ENCODE results near the gene GARIN5B.

GARIN5B gene

DNA sequence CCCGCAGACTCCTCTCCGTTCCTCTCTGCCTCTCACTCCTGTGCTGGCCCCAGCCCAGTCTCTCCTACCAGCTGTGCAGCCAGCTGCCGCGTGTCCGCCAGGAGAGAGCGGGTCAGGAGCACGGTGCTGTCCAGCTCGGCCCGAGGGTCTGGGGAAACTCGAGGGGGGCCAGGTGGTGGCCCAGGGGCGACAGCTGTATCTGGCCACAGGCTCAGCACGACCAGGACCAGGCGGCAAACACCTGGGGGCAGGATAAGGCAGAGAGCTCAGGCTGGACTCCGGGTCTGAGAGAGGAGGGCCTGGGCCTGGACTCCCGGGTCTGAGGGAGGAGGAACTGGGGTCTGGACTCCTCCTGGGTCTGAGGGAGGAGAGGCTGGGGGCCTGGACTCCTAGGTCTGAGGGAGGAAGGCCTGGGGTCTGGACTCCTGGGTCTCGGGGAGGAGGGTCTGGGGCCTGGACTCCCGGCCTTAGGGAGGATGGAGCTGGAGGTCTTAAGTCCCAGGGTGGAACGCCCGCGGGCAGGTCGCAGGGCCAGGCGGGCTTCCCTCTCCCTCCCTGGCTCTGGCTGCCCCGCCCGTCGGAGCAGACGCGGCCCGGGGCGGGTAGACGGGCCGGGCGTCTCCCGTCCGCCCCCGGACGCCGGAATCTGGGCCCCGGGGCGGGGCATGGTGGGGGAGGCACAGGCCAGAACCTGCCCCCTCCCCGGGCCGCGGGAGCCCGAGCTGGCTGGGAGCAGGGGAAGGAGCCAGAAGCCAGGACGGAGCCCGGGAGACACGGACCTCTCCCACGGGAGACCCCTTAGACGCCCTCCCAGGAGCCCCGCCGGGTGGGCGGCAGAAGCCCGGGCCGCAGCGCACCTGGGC, 5.9 kb upstream of the GARIN5B start:
- DNase-seq, result no peak

DNA sequence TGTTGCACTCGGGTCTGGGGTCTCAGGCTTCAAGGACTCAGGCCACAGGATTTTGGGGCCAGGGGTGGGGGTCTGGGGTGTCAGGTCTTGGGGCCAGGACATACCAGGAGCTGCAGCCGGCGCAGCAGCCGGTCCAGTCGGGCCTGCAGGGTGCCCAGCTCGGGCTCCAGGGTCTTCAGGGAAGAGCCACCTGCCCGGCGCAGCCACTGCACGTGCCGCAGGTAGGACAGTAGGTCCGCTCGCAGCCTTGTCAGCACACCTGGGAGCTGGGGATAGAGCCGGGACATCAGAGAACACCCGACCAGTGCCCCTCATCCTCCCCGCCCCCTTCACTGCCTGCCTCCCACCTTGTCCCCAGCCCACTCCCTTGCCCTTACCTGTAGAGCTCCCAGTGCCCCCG, 5.0 kb upstream of the GARIN5B start:
- no peak for DNase-seq

DNA sequence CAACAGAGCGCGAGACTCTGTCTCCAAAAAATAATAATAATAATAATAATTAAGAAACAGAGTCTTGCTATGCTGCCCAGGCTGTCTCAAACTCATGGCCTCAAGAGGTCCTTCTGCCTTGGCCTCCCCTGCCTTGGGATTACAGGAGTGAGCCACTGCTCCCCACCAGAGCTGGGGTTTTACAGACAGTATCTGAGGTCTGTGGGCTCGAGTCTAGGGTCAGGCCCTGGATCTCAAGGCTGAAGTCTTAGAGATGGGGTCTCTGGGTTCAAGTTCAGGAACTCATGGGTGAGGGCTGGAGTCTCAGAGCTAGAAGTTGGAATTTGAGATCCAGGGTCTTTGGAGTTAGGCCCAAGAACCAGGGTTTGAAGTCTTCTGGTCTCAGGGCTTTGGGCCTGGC, 3.7 kb upstream of the GARIN5B start:
- DNase-seq, result no peak

DNA sequence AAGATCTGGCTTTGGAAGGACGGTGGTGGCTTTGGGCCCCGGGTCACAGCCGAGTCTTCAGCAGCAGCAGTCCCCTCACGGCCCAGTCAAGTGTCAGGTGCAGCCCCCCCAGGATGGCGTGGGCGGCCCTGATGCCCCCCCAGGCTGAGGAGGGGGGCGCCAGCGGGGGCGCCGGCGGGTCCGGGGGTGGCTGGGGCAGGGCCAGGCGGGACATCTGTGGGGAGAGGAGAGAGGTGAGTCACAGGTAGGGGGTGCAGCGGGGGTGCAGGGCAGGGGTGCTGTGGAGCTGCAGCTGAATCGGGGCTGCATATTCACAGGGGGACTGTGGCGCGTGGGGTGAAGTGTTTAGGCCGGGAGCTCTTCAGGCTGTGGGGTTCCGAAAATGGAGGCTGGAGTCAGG, 2.9 kb upstream of the GARIN5B start:
- DNase-seq, result no peak

DNA sequence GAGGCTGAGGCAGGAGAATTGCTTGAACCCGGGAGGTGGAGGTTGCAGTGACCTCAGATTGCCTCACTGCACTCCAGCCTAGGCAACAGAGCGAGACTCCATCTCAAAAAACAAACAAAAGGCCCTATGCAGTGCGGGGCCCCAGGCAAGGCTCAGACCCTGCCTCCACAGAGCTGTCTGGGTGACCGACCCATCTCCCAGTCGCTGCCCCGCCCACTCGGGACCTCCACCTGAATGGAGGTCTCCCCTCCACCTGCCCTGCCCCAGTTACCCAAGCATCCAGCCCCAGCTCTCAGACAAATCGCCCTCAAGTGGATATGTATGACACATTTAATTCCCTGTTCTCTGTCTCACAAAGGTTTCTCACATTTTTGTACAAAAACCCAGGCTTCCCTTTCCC, 2.2 kb upstream of the GARIN5B start:
- DNase-seq, result no peak

DNA sequence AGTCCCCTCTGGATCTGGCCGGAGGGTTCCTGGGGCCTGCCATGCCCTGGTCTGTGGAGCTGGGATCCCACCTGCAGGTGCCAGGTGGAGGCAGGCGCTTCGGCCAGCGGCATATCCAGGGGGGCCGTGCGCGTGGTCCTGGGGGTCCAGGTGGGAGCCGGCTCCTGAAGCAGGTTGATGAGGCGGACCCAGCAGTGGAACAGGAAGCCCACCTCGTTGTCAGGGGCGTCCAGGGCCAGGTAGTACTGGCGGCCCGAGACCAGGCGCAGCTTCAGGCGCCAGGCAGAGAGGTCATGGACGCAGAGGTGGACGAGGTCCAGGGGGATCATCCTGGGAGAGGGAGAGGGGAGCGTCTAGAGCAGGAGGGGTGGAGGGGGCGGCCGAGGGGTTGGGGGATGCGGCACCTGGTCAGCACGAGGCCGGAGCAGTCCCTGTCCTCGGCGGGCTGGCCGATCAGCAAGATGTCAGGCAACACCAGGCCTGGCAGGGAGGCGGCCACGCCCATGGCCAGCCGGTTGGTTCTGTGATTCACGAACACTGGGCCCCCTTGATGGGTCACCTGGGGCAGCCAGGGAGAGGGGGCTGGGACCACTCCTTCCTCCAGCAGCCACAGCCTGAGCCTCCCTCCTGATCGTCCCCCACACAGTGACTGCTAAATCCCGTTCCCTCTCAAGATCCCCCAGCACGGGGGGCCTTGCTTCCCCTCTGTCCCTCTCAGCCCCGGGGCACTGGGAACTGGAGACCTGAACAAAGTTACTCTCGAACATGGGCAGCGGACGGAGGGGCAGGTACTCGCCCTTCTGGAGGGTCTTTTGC, 678 bp downstream of the GARIN5B start:
- no peak for DNase-seq

DNA sequence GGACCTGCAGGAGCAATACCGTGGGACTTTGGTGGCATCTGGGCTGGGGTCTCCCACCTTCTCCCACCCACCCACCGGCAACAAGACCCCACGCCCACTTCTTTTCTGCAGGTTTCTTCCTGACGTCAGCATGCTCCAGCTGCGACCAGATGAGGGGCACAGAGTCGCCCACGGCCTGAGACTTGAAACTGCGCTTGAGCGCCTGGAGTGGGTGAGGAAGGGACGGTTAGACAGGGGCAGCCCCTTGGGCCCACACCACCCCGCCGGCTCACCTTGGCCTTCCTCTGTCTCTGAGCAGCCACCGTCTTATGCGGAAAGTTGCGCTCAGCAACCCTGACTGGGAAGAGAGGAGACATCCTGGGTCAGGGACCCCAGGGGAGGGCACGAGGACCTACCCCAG, 2.2 kb downstream of the GARIN5B start:
- DNase-seq, result no peak

DNA sequence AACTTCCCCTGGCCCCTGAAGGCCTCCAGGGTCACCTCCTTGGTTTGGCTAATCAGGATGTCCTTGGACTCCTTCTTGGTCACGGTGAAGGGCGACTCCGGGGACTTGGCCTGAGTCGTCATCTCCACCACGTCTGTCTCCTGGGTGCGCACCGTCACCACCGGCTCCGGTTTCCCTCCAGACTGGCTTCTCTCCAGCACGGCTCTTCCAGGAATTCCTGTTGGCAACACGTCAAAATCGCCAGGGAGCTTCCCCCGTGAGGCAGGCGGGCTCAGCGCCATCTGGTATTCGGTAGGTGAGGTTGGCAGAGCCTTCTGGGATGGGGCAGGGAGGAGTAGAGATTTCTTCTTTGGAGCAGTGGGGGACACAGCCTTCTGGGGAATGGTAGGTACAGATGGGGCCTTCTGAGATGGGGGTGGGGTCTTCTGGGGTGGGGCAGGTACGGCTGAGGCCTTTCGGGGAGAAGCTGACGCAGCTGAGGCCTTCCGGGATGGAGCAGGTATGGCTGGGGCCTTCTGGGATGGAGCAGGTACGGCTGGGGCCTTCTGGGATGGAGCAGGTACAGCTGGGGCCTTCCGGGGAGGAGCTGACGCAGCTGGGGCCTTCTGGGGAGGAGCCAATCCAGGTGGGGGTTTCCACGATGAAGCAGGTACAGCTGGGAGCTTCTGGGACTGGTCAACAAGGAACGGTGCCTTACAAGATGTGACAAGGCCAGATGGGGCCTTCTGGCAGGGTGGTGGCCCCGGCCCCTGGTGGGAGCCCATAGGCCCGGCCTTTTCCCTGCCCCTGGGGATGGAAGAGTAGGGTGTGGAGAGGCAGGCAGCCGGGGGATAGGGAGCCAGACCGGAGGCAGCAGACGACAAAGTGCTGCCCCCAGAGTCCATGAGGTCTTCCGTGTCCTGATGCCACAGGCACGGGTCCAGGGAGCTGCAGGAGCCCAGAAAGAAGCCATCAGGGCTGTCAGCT, 3.8 kb downstream of the GARIN5B start:
- no peak for DNase-seq

DNA sequence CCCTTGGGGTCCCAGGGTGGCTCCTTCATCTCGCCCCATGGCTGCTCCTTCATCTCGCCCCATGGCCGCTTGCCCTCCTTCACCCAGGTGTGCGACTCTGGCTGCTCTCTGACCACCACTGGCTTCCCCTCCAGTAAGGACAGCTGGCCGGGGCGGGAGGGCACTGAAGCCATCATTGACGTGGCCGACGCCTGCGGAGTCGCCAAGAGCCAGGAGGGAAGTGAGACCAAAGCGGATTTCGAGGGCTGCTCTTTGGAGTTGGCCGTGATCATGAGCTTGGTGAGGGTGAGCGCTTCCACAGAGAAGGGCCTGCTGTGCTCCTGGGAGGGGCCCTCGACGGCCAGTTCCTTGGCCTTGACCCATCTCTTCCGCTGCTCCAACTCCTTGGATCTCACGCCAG, 4.6 kb downstream of the GARIN5B start:
- no peak for DNase-seq

DNA sequence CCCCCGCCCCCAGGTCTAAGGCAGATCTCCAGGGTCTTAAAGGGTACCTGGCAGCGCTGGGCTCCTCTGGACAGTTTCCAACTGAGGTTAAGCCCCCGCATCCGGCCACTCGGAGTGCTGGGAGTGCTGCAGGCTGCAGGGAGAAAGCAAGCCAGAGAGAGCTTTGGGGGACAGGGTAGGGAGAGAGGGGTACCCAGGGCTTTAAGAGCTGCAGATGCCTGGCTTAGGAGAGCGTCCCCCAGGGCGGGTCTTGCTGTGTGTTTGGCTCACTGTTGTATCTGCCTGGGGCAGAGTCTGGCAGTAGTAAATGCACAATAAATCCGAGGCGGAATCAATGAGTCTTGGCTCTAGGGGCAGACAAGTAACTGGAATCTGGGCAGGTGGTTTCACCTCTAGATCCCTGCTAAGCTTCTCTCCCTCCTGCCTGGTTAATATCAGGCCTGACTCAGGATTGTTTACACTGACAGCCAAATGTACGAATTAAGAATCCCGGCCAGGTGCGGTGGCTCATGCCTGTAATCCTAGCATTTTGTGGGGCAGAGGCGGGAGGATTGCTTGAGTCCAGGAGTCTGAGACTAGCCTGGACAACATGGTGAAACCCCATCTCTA, 7.7 kb downstream of the GARIN5B start:
- no peak for DNase-seq

DNA sequence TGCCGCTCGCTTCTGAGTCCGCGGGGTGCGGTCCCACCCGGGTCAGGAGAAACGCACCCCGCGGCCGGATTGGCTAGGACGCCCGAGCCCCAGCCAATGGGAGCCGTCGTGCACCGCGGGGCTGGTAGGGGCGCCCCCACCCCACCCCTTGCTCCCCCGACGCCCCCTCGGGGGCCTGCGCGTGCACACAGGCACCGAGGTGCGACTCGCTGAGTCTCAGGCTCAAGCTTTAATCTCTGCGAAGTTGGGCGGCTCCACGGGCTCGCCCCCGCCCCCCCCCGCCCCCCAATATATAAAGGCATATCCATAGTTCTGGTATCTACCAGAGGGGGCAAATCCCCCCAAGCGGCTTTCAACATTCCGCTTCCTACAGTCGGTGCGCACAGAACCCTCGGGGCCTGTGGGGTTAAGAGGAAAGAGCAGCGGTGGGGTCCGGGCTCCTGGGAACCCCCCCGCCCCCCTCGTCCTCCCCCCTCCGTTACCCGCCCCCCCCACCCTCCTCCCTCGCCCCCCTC, 8.3 kb downstream of the GARIN5B start, which contains the start of gene COX6B2:
Gene COX6B2 (minus strand): TSS at position 22 of the 515 bp plus-strand sequence. CDS start 198 bp downstream, outside the sequence.
- DNase-seq, result no peak

DNA sequence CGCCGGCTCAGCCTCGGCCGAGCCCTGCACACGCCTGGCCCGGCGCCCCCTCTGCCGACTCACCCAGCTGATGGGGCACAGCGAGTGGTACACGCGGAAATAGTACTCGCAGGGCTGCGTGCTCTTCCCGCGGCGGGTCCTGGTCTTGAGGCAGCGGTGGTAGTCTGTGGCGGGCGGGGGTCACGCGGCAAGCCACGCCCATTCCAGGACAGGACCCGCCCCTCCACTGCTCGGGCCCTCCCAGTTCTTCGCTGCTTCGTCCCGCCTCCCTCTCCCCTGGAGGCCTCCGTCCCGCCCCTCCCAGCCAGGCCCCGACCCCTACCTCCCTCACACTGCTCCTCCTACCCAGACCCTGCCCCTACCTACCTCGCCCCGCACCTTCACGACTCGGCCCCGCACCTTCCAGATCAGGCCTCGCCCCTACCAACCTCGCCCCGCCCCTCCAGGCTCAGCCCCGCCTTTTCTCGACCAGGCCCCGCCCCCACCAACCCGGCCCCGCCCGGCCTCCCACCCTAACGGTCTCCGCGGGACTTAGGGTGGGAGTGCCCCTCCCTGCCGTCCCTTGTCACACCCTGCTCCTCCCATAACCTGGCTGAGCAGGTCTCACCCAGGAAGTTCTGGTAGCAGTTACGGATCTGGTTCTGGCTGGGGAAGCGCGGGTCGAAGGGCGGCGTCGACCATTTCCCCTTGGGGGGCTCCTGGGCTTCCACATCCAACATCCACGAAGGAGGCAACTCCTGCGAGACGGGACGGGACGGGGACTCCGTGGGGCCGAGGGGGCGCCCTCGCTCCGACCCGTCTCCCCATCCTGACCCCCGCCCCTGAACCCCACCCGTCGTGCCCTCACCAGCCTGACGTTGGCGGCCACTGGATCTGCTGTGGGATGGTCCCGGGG, 9.0 kb downstream of the GARIN5B start:
- peak; percentile 83 for DNase-seq

DNA sequence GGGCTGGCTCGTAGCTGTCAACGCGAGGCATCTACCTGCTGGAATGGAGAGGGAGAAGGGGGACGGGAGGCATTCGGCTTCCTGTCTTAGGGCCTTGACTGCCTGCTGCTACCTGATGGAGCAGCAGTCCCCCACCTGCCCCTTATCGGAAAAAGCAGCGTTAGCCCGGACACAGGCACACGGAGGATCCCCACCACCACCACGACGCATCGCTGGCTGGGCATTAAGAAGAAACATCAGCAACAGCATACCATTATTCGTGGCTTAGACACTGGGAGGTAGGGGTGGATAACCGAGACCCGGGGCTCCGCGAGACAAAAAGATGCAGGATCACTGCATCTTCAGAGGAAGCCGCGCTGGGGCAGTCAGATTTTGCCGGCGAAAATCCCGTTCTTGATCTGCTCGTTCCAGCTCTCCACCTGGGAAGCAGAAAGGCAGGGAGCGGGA, 9.7 kb downstream of the GARIN5B start:
- DNase-seq, result no peak

DNA sequence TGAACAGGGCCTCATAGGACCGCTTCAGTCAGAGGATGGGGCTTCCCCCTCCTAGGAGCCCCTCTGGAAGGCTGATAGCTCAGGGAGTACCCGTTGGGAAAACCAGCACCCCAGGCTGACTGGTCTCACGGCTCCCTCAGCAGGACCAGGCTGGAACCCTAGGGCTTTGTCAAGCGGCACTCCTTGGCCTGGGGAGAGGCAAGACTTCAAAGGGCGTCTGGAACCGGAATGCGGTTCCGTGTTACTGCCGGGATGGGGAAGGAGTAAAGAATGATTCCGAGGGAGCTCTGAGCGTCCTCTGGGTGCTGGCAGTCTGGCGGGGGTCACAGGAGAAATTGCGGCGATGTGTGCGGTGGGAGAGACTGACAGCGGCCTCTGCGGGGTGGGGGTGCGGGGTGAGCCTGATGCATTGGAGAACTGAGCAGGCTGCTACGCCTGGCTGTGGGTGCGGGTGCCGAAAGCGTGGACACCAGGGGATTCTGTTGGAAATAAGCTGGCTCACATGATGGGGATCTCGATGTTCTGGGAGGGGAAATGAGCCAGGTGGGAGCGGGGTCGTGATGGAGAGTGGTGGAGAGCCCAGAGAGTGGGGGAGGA, 10.4 kb downstream of the GARIN5B start:
- no peak for DNase-seq

DNA sequence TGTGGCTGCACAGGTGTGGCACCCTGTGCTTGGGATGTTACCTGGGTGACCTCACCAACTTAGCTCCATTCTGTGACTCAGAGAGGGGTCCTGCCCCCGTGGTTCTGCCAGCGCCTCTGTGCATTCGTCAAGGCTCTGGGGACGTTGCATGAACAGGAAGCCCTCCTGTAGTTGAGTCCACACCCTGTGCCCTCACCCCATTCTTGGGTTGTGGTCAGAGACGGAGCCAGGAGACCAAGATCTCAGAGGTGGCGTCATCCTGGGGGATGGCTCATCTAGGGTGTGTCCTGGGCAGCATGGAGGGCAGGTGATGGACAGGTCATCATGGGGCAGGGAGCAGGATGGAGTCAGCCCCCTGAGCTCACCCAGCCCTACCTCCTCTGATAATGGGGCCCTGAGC, 11.0 kb downstream of the GARIN5B start:
- no peak for DNase-seq

DNA sequence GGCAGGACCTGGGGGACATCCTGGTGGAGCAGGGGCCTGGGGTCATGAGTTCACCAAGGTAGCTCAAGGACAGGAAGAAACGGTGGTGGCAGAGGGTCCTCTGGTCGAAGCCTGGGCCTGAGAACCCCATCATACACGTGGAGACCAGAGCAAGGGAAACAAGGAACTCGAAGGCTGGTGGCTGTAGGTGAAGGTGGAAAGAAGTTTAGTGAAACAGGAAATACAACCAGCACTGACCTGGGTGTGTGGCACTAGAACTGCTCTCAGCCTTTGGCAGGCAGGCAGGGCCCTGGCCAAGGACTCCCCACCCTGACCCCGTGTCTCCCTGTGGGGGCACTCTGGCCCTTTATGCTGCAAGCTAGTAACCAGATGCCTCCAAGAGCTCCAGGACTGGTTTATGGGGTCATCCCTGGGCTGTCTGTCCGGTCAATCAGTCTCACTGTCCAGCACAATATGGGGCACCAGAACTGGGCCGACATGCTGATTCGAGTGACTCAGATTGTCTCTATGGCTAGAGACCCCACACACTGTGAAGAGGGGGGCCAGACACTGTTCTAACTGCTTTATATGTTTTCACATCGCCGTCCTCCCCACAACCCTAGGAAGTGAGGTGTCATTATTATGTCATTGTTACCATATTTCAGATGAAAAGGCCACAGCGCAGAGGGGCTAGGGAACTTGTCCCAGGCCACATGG, 12.3 kb downstream of the GARIN5B start:
- no peak for DNase-seq

DNA sequence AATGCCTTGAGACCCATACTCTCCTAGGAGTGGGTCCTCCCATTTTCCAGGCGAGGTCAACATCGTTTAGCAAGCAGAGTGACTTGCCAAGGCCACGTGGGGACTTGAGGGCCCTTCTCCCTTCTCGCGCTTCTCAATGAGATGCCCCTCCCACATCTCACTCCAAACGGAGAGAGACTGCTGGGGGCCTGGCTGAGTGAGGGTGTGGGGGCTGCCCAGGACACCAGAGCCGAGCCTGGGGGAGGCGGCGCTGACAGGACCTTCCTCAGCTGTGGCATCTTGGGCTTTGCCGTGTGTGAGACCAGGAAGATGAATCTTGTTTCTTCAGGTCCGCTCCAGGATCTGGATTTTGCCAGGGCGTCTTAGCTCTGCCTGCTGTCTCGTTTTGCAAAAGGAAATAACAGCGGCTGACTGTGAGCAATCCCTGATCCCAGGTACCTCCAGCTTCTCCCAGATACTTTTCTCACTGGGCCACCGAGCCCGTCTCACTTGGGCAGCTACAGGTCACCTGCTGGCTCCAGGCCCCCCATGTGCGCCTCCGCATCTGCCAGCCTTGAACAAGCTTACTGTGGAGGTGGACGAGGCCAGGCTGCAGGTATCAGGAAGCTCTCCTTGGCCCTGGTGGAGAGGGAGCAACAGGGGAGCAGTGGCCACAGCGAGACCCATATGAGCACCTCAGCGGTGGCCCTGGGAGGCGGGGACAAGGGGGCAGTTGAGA, 14.6 kb downstream of the GARIN5B start:
- DNase-seq, result peak; percentile 54

DNA sequence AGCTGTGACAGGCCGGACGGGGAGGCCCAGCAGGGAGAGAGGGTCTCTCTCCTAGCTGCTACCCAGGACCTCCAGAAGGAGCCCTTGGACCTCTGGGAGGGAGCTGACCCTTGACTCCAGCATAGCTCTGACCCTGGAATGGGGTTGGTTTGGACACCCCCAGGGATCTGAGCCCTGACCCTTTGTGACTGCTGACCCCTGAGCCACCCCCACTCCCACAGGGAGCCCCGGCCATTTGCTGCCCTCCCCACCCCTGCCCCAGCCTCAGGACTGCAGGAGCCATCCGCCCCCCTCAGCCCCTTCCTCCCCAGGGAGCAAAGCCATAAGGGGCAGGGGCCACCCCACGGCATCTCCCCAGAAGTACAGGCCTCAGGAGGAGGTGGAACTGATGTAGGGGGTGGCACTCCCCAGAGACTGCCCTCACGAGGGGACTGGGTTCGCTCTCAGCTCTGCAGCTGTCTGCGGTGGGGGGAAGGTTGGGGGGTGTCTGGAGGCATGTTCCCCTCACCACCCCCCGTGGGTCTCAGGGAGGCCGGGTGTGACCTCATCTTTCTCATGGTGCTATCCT, 15.5 kb downstream of the GARIN5B start:
- DNase-seq, result no peak
